ENCODE measurements around the gene CAMK2N2.

GRCh38 chr3:184237211-184237610 is 24.1 kb downstream of the CAMK2N2 start:
- TF ChIP-seq CTCF (IDR thresholded peaks at IDR 0.05), result no peak
- TF ChIP-seq EZH2 (IDR thresholded peaks at IDR 0.05; ENCODE audit: borderline replicate concordance, insufficient read depth, low read depth, low read length, poor library complexity, severe bottlenecking), result no peak
